ENCODE results near the gene STK32B. TPM values are rescaled to one million over a fixed set of nuclear protein-coding genes. Genes with fewer than 3 reads are reported as not detected.
"Not testable (repeated sequence)": the region's sequence is repeated elsewhere in the genome, so short reads cannot be mapped to it uniquely, and the experiment has no call there.

STK32B gene
- total RNA-seq, 2 donors from 2014 or later: not detected

- no peaks in the 10 kb centered on the region for H3K9me3 Mint-ChIP-seq
- no peak overlapping the region for H3K4me3 Mint-ChIP-seq
- H3K36me3 Mint-ChIP-seq: no peaks in the 10 kb centered on the region
- H3K27me3 Mint-ChIP-seq: peaks cover 5 to 18% of the 10 kb centered on the region in 2 donors
- H3K4me1 Mint-ChIP-seq (ENCODE audit: low read depth in 2 of 2): no peaks in the 10 kb centered on the region
- H3K27ac Mint-ChIP-seq: no peak overlapping the region
- DNase-seq (ENCODE audit: low spot score) (no peak), ATAC-seq (no peak)
Observed at GRCh38 chr4:5280828-5281227, 229.5 kb downstream of the STK32B start.

GRCh38 chr4:5283837-5284236 is 232.6 kb downstream of the STK32B start:
- Mint-ChIP-seq H3K4me1 (ENCODE audit: low read depth in 2 of 2) (no peaks in the 10 kb centered on the region), H3K9me3 (no peaks in the 10 kb centered on the region), H3K27ac (no peak overlapping the region), H3K27me3 (peaks cover 7 to 25% of the 10 kb centered on the region in 2 donors), H3K36me3 (no peaks in the 10 kb centered on the region), H3K4me3 (no peak overlapping the region)
- DNase-seq (ENCODE audit: low spot score): no peak
- no peak for ATAC-seq

GRCh38 chr4:5284517-5284916 is 233.2 kb downstream of the STK32B start:
- H3K4me3 Mint-ChIP-seq: no peak overlapping the region
- DNase-seq (ENCODE audit: low spot score) (no peak), ATAC-seq (no peak)
- no peak overlapping the region for H3K27ac Mint-ChIP-seq
- H3K4me1 Mint-ChIP-seq (ENCODE audit: low read depth in 2 of 2): no peaks in the 10 kb centered on the region
- no peaks in the 10 kb centered on the region for H3K36me3 Mint-ChIP-seq
- H3K9me3 Mint-ChIP-seq: no peaks in the 10 kb centered on the region
- peaks cover 7 to 25% of the 10 kb centered on the region in 2 donors for H3K27me3 Mint-ChIP-seq

- ATAC-seq (no peak), DNase-seq (ENCODE audit: low spot score) (no peak)
- Mint-ChIP-seq H3K4me1 (ENCODE audit: low read depth in 2 of 2) (no peaks in the 10 kb centered on the region), H3K4me3 (no peak overlapping the region), H3K27me3 (peaks cover 6 to 42% of the 10 kb centered on the region in 2 donors), H3K36me3 (peaks cover 4% of the 10 kb centered on the region), H3K27ac (no peak overlapping the region), H3K9me3 (peaks cover 4% of the 10 kb centered on the region)
Observed at GRCh38 chr4:5292101-5292500, 240.8 kb downstream of the STK32B start.

GRCh38 chr4:5298000-5298787 is 246.9 kb downstream of the STK32B start:
- H3K27me3 Mint-ChIP-seq: peaks cover 10 to 43% of the 10 kb centered on the region in 2 donors
- H3K4me1 Mint-ChIP-seq (ENCODE audit: low read depth in 2 of 2); H3K27ac Mint-ChIP-seq; DNase-seq (ENCODE audit: low spot score); H3K4me3 Mint-ChIP-seq; ATAC-seq; H3K9me3 Mint-ChIP-seq; H3K36me3 Mint-ChIP-seq: not testable (repeated sequence)

GRCh38 chr4:5300283-5300682 is 249.0 kb downstream of the STK32B start:
- H3K36me3 Mint-ChIP-seq: peaks cover 4% of the 10 kb centered on the region
- H3K27ac Mint-ChIP-seq: no peak overlapping the region
- DNase-seq (ENCODE audit: low spot score): no peak
- peaks cover 4% of the 10 kb centered on the region for H3K9me3 Mint-ChIP-seq
- H3K4me1 Mint-ChIP-seq (ENCODE audit: low read depth in 2 of 2): no peaks in the 10 kb centered on the region
- H3K27me3 Mint-ChIP-seq: peaks cover 10 to 50% of the 10 kb centered on the region in 2 donors
- no peak for ATAC-seq
- H3K4me3 Mint-ChIP-seq: no peak overlapping the region

GRCh38 chr4:5307928-5308327 is 256.6 kb downstream of the STK32B start:
- Mint-ChIP-seq H3K4me3 (no peak overlapping the region), H3K9me3 (peaks cover 13% of the 10 kb centered on the region), H3K27me3 (peaks cover 9 to 61% of the 10 kb centered on the region in 2 donors), H3K4me1 (ENCODE audit: low read depth in 2 of 2) (no peaks in the 10 kb centered on the region), H3K27ac (no peak overlapping the region), H3K36me3 (peaks cover 13% of the 10 kb centered on the region)
- ATAC-seq: no peak
- no peak for DNase-seq (ENCODE audit: low spot score)

- Mint-ChIP-seq H3K4me3 (no peak overlapping the region), H3K36me3 (no peaks in the 10 kb centered on the region)
- ATAC-seq: no peak
Observed at GRCh38 chr4:5322321-5322720, 271.0 kb downstream of the STK32B start.

GRCh38 chr4:5330339-5330989 is 279.2 kb downstream of the STK32B start:
- no peaks in the 10 kb centered on the region for H3K9me3 Mint-ChIP-seq
- DNase-seq (ENCODE audit: low spot score): no peak
- no peak overlapping the region for H3K4me3 Mint-ChIP-seq
- peaks cover 3 to 11% of the 10 kb centered on the region in 2 donors for H3K27me3 Mint-ChIP-seq
- no peaks in the 10 kb centered on the region for H3K36me3 Mint-ChIP-seq
- no peak overlapping the region for H3K27ac Mint-ChIP-seq
- ATAC-seq: no peak
- H3K4me1 Mint-ChIP-seq (ENCODE audit: low read depth in 2 of 2): no peaks in the 10 kb centered on the region

More at GRCh38 chr4:5322321-5322720, 271.0 kb downstream of the STK32B start:
- H3K27me3 Mint-ChIP-seq: peaks cover 0 to 3% of the 10 kb centered on the region in 2 donors
- no peak overlapping the region for H3K27ac Mint-ChIP-seq
- H3K9me3 Mint-ChIP-seq: no peaks in the 10 kb centered on the region
- H3K4me1 Mint-ChIP-seq (ENCODE audit: low read depth in 2 of 2): no peaks in the 10 kb centered on the region
- no peak for DNase-seq (ENCODE audit: low spot score)

GRCh38 chr4:5337731-5338130 is 286.5 kb downstream of the STK32B start:
- no peaks in the 10 kb centered on the region for H3K36me3 Mint-ChIP-seq
- no peak for ATAC-seq
- no peak for DNase-seq (ENCODE audit: low spot score)

GRCh38 chr4:5338531-5338930 is 287.3 kb downstream of the STK32B start:
- Mint-ChIP-seq H3K4me1 (ENCODE audit: low read depth in 2 of 2) (peaks cover 0 to 3% of the 10 kb centered on the region in 2 donors), H3K4me3 (no peak overlapping the region), H3K9me3 (no peaks in the 10 kb centered on the region), H3K27me3 (peaks cover 8 to 22% of the 10 kb centered on the region in 2 donors), H3K27ac (no peak overlapping the region), H3K36me3 (no peaks in the 10 kb centered on the region)
- DNase-seq (ENCODE audit: low spot score) (no peak), ATAC-seq (no peak)

More at GRCh38 chr4:5337731-5338130, 286.5 kb downstream of the STK32B start:
- Mint-ChIP-seq H3K4me3 (no peak overlapping the region), H3K4me1 (ENCODE audit: low read depth in 2 of 2) (peaks cover 0 to 3% of the 10 kb centered on the region in 2 donors), H3K27me3 (peaks cover 8 to 22% of the 10 kb centered on the region in 2 donors), H3K9me3 (no peaks in the 10 kb centered on the region), H3K27ac (no peak overlapping the region)

GRCh38 chr4:5340991-5341451 is 289.7 kb downstream of the STK32B start:
- DNase-seq (ENCODE audit: low spot score) (no peak), ATAC-seq (no peak)
- peaks cover 8 to 13% of the 10 kb centered on the region in 2 donors for H3K27me3 Mint-ChIP-seq
- H3K9me3 Mint-ChIP-seq: no peaks in the 10 kb centered on the region
- H3K4me1 Mint-ChIP-seq (ENCODE audit: low read depth in 2 of 2): peaks cover 0 to 3% of the 10 kb centered on the region in 2 donors
- no peak overlapping the region for H3K27ac Mint-ChIP-seq
- no peaks in the 10 kb centered on the region for H3K36me3 Mint-ChIP-seq
- H3K4me3 Mint-ChIP-seq: no peak overlapping the region

GRCh38 chr4:5341526-5341925 is 290.2 kb downstream of the STK32B start:
- ATAC-seq: no peak
- peaks cover 6 to 8% of the 10 kb centered on the region in 2 donors for H3K27me3 Mint-ChIP-seq

GRCh38 chr4:5355846-5356245 is 304.6 kb downstream of the STK32B start:
- no peak overlapping the region for H3K4me3 Mint-ChIP-seq
- H3K9me3 Mint-ChIP-seq: no peaks in the 10 kb centered on the region
- no peak overlapping the region for H3K27ac Mint-ChIP-seq
- ATAC-seq: no peak
- H3K36me3 Mint-ChIP-seq: no peaks in the 10 kb centered on the region
- H3K27me3 Mint-ChIP-seq: peaks cover 10 to 32% of the 10 kb centered on the region in 2 donors
- H3K4me1 Mint-ChIP-seq (ENCODE audit: low read depth in 2 of 2): peaks cover 0 to 5% of the 10 kb centered on the region in 2 donors
- DNase-seq (ENCODE audit: low spot score): no peak

More at GRCh38 chr4:5341526-5341925, 290.2 kb downstream of the STK32B start:
- DNase-seq (ENCODE audit: low spot score): no peak
- H3K27ac Mint-ChIP-seq: no peak overlapping the region
- H3K4me1 Mint-ChIP-seq (ENCODE audit: low read depth in 2 of 2): peaks cover 0 to 3% of the 10 kb centered on the region in 2 donors
- no peaks in the 10 kb centered on the region for H3K36me3 Mint-ChIP-seq
- H3K4me3 Mint-ChIP-seq: no peak overlapping the region
- no peaks in the 10 kb centered on the region for H3K9me3 Mint-ChIP-seq
